ENCODE measurements around the gene LIF.

DNA sequence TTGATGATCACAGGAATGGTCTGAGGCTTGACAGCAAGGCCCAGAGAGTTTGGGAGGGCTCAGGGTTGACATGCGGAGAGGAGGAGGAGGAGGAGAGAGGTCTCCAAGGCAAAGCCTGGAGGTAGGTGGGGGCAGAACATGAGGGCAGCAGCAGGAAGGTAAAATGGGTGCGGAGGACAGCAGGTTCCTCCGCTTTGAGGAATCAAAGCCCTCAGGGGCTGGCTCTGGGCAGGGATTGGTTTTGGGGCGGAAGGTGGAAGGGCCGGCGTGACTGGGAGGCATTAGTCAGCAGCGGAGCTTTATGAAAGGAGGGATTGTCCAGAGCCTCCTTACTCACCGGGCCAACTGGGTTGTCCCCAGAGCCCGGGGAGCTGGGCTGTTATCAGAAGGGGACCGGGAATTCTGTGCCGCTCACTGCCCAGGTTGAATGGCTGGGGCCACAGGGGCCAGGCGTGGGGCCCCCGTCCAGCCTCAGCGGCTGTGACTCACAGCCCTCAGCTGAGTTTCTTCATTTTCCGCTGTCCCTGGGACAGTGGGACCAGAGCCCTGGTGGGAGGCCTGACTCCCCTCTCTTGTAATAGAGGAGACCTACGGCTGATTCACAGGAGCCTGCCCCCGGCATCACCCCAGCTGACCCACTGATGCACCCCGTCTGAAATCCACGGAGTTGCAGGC is 36.2 kb downstream of the LIF start:
- TF ChIP-seq, protein P1, sequence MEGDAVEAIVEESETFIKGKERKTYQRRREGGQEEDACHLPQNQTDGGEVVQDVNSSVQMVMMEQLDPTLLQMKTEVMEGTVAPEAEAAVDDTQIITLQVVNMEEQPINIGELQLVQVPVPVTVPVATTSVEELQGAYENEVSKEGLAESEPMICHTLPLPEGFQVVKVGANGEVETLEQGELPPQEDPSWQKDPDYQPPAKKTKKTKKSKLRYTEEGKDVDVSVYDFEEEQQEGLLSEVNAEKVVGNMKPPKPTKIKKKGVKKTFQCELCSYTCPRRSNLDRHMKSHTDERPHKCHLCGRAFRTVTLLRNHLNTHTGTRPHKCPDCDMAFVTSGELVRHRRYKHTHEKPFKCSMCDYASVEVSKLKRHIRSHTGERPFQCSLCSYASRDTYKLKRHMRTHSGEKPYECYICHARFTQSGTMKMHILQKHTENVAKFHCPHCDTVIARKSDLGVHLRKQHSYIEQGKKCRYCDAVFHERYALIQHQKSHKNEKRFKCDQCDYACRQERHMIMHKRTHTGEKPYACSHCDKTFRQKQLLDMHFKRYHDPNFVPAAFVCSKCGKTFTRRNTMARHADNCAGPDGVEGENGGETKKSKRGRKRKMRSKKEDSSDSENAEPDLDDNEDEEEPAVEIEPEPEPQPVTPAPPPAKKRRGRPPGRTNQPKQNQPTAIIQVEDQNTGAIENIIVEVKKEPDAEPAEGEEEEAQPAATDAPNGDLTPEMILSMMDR (IDR thresholded peaks at IDR 0.05), result no peak
- no peak for TF ChIP-seq POLR2A (IDR thresholded peaks at IDR 0.05)
- no peak for TF ChIP-seq POLR2AphosphoS5 (IDR thresholded peaks at IDR 0.05)
- no peak for TF ChIP-seq EP300 (IDR thresholded peaks at IDR 0.05)
